ENCODE data around the gene TRIM9.

The TRIM9 gene

GRCh38 chr14:51094901-51095853 is at the start of gene TRIM9:
TSS of gene TRIM9 (minus strand) at chr14:51095105. CDS start at chr14:51094939, 166 bp downstream.
- peak; percentile 98 for DNase-seq

GRCh38 chr14:51140856-51141255 is 46.0 kb upstream of the TRIM9 start:
- DNase-seq, result no peak

DNA sequence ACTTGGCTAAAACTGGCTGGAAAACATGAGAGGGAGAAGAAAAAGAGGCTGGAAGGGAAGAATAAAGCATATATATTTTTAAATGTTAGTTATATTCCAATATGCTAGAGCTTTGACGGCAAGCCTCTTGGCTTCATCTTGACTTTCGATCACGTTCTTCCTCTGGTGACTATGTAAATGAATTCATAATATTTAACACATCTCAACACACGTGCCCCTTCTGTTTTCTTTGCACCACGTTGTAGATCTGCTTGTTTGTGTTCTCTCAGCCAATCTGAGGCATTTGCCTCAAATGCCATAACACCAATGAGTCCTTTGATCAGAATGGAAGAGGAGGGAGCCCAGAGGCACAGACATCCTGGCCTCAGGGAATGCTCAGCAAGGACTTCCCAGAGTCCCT is 45.4 kb upstream of the TRIM9 start:
- DNase-seq, result no peak

DNA sequence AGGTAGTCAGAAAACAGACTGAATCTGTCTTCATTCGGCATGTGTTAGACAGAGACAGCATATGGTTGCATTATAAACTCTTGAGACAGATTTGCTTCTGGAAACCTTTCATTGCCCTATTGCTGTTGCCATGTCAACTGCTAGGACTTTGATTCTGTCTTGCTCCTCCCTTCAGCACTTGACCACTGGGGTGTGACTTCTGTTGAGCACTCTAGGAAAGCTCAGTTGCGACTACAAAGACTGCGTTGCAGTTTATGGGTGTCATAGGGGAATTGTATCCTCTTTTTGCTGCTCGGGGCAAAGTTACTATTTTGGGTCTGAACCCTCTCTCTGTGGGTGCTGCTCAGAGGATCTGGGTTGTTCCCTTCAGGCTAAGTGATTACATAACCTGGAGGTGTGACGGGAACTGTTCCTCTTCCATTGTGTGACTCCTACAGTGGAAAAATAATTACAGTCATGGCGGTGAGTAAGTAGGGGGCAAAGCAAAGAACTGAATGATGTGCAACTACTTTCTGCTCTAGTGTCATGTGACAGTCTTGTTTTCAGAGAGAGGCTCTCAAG is 44.3 kb upstream of the TRIM9 start:
- DNase-seq, result no peak

- DNase-seq, result no peak
Measured at GRCh38 chr14:51138404-51139103, 43.6 kb upstream of the TRIM9 start.

DNA sequence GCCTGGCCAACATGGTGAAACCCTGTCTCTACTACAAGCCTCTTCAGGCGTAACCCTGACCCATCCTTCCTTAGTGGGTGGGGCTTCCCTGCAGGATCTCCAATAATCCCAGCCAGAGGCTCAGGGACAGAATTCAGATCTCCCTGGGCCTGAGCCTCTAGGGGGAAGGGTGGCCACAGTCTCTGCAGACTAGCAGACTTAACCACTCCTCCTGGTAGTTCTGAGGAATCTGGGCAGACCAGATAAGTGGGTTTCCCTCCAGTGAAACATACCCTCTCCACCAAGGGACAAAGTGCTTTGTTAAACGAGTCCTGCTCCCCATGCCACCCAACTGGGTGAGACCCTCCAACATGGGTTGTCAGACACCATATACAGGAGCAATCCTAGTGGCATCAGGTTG is 36.6 kb upstream of the TRIM9 start:
- DNase-seq, result no peak

DNA sequence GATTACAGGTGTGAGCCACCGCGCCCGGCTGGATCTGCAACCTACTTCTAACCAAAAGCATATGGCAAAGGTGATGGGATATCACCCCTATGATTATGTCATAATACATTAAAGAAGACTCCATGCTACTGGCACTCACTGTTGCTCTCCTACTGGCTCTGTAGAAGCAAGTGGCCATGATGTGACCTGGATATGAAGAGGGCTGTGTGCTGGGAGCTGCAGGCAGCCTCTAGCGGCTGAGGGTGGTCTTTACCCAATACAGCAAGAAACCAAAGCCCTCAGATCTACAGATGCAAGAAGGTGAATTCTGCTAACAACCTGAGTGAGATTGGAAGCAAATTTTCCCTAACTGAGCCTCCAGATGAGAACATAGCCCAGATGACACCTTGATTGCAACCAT is 34.2 kb upstream of the TRIM9 start:
- DNase-seq, result no peak

- DNase-seq, result no peak
Measured at GRCh38 chr14:51124029-51124428, 29.1 kb upstream of the TRIM9 start.

DNA sequence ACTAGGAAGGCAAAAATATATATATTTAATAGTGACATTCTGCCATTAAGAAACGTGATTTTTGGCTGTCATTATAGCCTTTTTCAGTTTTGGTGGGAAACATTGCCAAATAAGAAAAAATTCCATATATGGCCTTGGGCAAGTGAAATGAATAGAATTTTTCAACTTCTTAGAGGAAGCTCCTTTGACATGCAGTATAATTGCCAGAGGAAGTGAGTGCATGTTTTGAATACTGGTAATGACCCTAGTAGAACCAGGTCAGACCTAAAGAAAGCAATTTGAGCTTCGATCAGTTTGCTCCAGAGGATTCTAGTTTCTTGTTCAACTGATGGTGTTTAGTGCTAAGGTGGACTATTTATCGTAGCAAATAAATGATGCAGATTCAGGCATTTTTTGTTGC is 26.2 kb upstream of the TRIM9 start:
- no peak for DNase-seq

DNA sequence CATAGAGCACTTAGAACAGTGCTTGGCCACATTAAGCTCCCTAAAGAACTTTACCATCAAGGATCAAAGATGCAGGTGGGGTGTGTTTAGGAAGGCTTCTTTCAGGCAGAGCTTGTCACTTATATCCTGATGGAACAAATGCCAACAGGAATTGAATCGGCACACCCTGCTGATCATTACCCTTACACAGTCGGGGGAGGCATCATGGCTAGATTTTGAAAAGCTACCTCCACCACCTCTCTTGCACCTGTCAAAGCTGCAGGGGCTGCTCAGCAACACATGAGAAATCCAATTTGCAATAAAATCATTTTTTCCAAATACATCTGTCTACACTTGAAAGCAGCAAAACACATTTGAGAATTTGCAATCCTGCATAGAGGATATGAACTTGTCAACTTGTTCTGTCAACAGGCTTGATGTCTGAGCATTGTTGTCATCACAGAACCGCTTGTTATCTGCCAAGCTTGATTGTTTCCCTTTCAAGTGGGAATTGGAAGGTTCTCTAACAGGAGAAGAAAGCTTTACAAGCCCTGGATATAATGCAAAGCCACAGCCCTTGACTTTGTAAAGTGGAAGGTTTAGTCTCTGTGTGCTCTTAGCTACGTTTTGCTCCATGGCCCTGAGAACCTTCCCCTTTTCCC is 24.6 kb upstream of the TRIM9 start:
- no peak for DNase-seq

DNA sequence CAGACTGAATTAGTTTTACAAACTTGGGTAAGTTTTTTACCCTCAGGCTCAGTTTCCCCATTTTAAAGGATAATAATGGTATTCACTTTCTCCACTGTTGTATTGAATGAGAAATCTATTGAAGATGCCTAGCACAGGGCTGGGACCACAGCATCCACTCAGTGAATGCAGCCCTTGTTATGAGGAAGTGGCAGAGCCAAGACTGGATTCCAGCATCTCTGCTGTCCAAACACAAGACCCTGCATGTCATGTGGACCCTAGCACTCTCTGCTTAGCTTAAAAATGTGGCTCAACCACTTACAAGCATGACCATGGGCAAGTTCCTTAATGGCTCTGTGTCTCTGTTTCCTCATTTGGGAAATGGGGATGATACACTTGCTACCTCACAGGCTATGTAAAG is 24.1 kb upstream of the TRIM9 start:
- no peak for DNase-seq

DNA sequence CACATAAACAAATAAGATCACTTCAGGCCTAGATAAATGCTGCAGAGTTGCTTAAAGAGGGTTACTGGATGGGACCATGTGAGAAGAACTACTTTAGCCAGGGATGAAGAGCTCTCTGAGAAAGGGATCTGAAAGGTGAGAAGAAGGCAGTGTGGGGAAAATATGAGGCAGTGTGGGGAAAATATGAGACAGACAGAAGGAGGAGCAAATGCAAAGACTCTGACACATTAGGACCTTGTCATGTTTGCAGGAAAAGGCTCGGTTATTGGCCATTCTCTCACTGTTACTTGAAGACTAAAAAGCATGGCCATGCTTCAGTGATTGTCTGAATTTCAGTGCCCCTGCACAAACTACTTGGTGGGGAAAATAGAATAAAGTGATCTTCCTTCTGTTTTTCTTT is 22.7 kb upstream of the TRIM9 start:
- DNase-seq, result no peak

DNA sequence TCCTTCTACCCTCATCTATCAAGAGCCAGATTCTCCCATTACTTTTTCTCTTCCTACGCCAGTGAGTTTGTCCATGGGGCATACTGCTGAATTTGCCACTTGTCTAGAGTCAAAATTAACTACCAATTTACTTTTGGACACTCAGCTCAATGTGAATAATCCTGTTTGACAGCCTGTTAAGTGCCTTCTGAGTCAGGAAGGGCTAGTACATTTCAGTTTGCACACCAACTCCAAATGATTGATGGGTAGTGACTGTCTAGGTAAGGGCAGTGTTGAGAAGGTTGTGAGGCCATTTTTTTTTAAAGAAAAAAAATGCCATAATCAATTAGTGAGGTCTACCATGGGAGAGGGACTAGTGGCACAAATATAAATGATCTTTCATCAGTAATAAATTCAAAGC is 21.8 kb upstream of the TRIM9 start:
- DNase-seq, result no peak

DNA sequence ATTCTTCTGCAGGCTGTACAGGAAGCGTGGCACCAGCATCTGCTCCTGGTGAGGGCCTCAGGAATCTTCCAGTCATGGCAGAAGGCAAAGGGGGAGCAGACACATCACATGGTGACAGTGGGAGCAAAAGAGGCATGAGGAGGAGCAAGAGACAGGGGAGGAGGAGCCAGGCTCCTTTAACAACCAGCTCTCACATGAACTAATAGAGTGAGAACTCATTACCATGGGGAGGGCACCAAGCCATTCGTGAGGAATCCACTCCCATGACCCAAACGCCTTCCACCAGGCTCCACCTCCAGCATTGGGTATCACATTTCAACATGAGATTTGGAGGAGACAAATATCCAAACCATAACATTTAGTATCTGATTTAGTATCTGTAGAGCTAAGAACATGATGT is 14.7 kb upstream of the TRIM9 start:
- DNase-seq, result no peak

- no peak for DNase-seq
Measured at GRCh38 chr14:51107801-51108200, 12.9 kb upstream of the TRIM9 start.

DNA sequence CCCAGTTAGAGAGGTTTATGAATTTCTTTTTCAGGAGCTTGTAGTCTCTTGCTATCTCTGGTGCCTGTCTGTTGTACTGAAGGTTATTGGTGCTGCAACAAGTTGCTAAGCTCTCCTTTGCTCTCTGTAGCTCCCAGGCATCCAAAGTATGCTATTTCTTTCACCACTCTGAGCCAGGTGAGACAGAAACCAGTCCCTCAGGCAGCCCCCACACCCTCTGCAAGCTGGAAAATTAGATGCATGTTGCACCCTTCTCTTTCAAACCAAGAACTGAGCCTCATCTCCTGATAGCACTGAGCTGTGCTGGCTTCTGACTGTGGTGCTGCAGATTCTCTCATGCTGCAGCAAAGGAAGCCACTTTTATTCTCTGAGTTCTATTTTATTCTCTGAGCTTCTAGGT is 9.6 kb upstream of the TRIM9 start:
- DNase-seq, result no peak

DNA sequence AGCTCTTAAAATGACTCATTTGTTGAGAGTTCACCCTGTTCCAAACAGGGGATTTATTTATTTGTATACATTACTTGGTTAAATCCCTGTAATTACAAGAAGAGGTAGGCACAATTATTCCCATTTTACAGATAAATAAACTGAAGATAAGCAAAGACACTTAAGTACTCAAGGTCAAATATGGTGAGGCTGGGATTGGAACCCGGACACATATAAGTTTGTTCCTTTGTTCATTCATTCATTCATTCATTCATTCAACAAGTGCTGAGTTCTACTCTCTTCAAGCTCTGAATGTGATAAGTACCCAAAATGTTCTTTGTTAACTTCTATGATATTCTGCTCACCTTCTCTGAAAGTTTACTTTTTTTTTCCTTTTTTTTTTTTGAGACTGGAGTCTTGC is 2.4 kb upstream of the TRIM9 start:
- no peak for DNase-seq

- DNase-seq, result no peak
Measured at GRCh38 chr14:51096870-51097269, 2.0 kb upstream of the TRIM9 start.

DNA sequence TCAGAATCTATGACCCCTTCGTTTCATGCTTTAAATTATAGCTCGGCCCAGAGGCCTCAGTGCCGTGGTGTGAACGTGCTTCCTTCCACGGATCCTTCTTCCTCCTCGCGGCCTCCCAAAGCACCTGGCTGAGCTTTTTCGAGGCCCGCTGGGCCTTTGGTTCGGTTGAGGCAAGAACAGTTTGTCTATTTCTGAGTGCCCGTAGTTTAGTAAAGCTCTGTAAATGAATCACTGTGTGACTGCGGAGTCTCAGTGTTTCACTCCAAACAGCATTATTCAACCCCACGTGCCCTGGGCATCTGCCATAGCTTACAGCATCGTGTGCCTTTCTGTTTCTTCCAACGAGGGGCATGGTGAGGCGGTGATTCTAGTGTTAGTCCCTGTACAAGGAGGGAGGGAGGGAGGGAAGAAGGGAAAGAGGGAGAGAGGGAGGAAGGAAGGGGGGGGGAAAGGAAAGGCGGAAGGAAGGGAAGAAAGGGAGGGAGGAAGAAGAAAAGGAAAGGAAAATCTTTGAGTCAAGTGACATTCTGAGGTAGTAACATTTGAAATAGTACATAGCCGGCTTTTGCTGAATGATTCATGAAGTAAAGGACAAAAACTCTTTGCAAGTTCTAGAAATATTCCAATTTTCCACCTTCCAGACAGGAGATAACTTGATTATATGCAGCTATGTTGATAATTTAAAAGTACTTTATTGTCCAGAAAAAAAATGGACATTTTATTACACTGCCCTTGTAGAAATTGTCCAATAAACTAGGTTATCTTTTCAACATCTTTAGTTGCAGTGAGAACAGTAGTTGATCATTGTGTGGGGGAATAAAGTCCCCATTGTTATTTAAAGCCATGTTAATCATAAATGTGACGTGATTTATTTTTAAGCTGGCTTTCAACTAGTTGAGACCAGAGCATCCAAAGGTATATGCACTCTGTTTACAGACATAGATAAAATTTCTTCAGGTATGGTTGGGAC is 1.2 kb upstream of the TRIM9 start:
- peak; percentile 54 for DNase-seq

GRCh38 chr14:51094282-51094821 is 553 bp downstream of the TRIM9 start:
- DNase-seq, result peak; percentile 47

GRCh38 chr14:51093371-51094281 is 1.3 kb downstream of the TRIM9 start:
- peak; percentile 79 for DNase-seq

All from NCI-H82 (cell line).